Liver (tissue), 9 donors: ENCODE data around the gene SLC12A3. TPM values are rescaled to one million over a fixed set of nuclear protein-coding genes. Genes with fewer than 3 reads are reported as not detected.

Experiments
- DNase-seq: peaks from one replicate; pipeline ENCODE4 v3.0.0-alpha.2; 2017; ENCODE audit warnings: low spot score
- H3K27ac ChIP-seq, 2 donors: one replicate each; pipeline ENCODE4 v1.7.0; 2013; ENCODE audit warnings: inconsistent platforms in 2 of 2, low read length in 2 of 2, control low read depth in 1 of 2, low read depth in 1 of 2, mild to moderate bottlenecking in 1 of 2
- H3K27me3 ChIP-seq, 4 donors: one replicate each; pipeline versions ENCODE4 v1.6.1 to v1.7.0; 2013; ENCODE audit warnings: low read length in 3 of 4, inconsistent platforms in 1 of 4, mild to moderate bottlenecking in 1 of 4, moderate library complexity in 1 of 4; ENCODE audit not compliant: control insufficient read depth in 4 of 4, insufficient read depth in 4 of 4
- H3K36me3 ChIP-seq, 4 donors: one replicate each; pipeline versions ENCODE4 v1.6.1 to v1.7.0; 2013; ENCODE audit warnings: low read length in 3 of 4, mild to moderate bottlenecking in 3 of 4, low read depth in 1 of 4, moderate library complexity in 1 of 4; ENCODE audit not compliant: control insufficient read depth in 4 of 4, insufficient read depth in 3 of 4
- H3K4me1 ChIP-seq, 4 donors: one replicate each; pipeline versions ENCODE4 v1.6.1 to v1.7.0; 2013; ENCODE audit warnings: low read length in 3 of 4, mild to moderate bottlenecking in 3 of 4, moderate library complexity in 1 of 4; ENCODE audit not compliant: control insufficient read depth in 4 of 4, insufficient read depth in 4 of 4
- H3K4me3 ChIP-seq, 3 donors: one replicate each; pipeline versions ENCODE4 v1.6.1 to v1.7.0; 2013; ENCODE audit warnings: low read length in 3 of 3, control low read depth in 1 of 3, low read depth in 1 of 3, mild to moderate bottlenecking in 1 of 3
- H3K9ac ChIP-seq, 2 donors: one replicate each; pipeline ENCODE4 v1.7.0; 2013; ENCODE audit warnings: low read length in 2 of 2, mild to moderate bottlenecking in 2 of 2, moderate library complexity in 2 of 2, control low read depth in 1 of 2, low read depth in 1 of 2
- H3K9me3 ChIP-seq, 4 donors: one replicate each; pipeline versions ENCODE4 v1.6.1 to v1.7.0; 2013; ENCODE audit warnings: low read length in 3 of 4; ENCODE audit not compliant: control insufficient read depth in 4 of 4
- EGR1 ChIP-seq, 2 donors: IDR thresholded peaks; 2 replicates each; pipeline ENCODE4 v1.6.1; 2016 to 2018; ENCODE audit warnings: antibody characterized with exemption in 2 of 2, low read depth in 2 of 2
- FOXA1 ChIP-seq: IDR thresholded peaks from 2 replicates; pipeline ENCODE4 v1.6.1; 2016; ENCODE audit warnings: antibody characterized with exemption
- GABPA ChIP-seq, 2 donors: IDR thresholded peaks in 1 of 2; conservative IDR thresholded peaks in 1 of 2; 2 replicates each; pipeline ENCODE4 v1.6.1; 2016; ENCODE audit warnings: antibody characterized with exemption in 2 of 2, mild to moderate bottlenecking in 1 of 2, moderate library complexity in 1 of 2
- NR2F2 ChIP-seq: IDR thresholded peaks from 2 replicates; pipeline ENCODE4 v1.6.1; 2016; ENCODE audit warnings: antibody characterized with exemption
- RAD21 ChIP-seq, 2 donors: IDR thresholded peaks; 2 replicates each; pipeline ENCODE4 v1.6.1; 2016; ENCODE audit warnings: antibody characterized with exemption in 2 of 2, mild to moderate bottlenecking in 2 of 2
- RXRA ChIP-seq, 2 donors: IDR thresholded peaks; 2 replicates each; pipeline ENCODE4 v1.6.1; 2017 to 2018; ENCODE audit warnings: antibody characterized with exemption in 2 of 2, mild to moderate bottlenecking in 1 of 2
- SP1 ChIP-seq: IDR thresholded peaks from 2 replicates; pipeline ENCODE4 v1.6.1; 2018; ENCODE audit warnings: antibody characterized with exemption, mild to moderate bottlenecking
- TAF1 ChIP-seq: conservative IDR thresholded peaks from 2 replicates; pipeline ENCODE4 v1.6.1; 2016; ENCODE audit warnings: antibody characterized with exemption, mild to moderate bottlenecking
- YY1 ChIP-seq: IDR thresholded peaks from 2 replicates; pipeline ENCODE4 v1.6.1; 2016; ENCODE audit warnings: antibody characterized with exemption, mild to moderate bottlenecking
- WGBS: extraction: QIAGEN DNeasy Blood & Tissue Kit; methylation state at CpG from one replicate; pipeline ENCODE4 v1.1.7; 2013; 5-methylcytosine and 5-hydroxymethylcytosine counted together
- polyA plus RNA-seq, 2 donors: library from polyadenylated mRNA; stranded (reverse) in 1 of 2; unstranded in 1 of 2; fragments of 200-250 nt in 1 of 2; fragments of >200 nt in 1 of 2; fragmentation: Nextera tagmentation in 1 of 2; extraction: Ambion mirVana in 1 of 2; gene quantifications; one replicate each; pipeline versions ENCODE4 v1.2.1 to v1.2.3, GENCODE V29; 2013 to 2015
- total RNA-seq, 2 donors: library from RNA; depleted of rRNA; stranded (reverse); fragments of >200 nt; gene quantifications; one replicate each; pipeline ENCODE4 v1.2.3, GENCODE V29; 2014
- TF ChIP-seq, protein P1 (sequence below): IDR thresholded peaks from 2 replicates; pipeline ENCODE4 v1.6.1; 2016; ENCODE audit warnings: antibody characterized with exemption, mild to moderate bottlenecking
- TF ChIP-seq, protein P2 (sequence below): IDR thresholded peaks from 2 replicates; pipeline ENCODE4 v1.6.1; 2016; ENCODE audit warnings: antibody characterized with exemption
- TF ChIP-seq, protein P3 (sequence below): IDR thresholded peaks from 2 replicates; pipeline ENCODE4 v1.6.1; 2016; ENCODE audit warnings: antibody characterized with exemption
- donor health status: healthy.
- donor health status: healthy.
- donor health status: healthy.
- donor health status: healthy.
- donor health status: healthy.

Gene SLC12A3
- total and polyA plus RNA-seq, 4 donors, result 0.09 TPM; not detected in 3

DNA sequence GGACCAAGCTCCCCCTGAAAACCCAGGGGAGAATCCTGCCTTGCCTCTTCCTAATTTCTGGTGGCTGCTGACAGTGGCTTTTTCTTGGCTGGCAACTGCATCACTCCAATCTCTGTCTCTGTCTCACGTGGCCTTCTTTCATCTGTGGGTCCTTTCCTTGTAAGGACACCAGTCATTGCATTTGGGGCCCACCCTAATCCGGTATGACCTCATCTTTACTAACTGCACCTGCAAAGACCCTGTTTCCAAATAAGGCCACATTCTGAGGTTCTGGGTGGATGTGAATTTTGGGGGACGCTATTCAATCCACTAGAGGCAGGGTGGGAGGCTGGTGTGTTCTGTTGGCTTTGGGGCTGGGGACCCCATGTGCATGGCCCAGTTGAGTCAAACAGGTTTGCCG lies 11.0 kb downstream of the SLC12A3 start:
- TF ChIP-seq RXRA (IDR thresholded peaks at IDR 0.05) (no peak), SP1 (no peak), TAF1 (no peak), GABPA (IDR thresholded peaks at IDR 0.05 in 1 of 2, conservative IDR thresholded peaks at IDR 0.05 in 1 of 2) (no peak), NR2F2 (no peak), EGR1 (IDR thresholded peaks at IDR 0.05; ENCODE audit: low read depth in 2 of 2) (no peak), RAD21 (IDR thresholded peaks at IDR 0.05) (no peak), YY1 (no peak)
- TF ChIP-seq, protein P1, sequence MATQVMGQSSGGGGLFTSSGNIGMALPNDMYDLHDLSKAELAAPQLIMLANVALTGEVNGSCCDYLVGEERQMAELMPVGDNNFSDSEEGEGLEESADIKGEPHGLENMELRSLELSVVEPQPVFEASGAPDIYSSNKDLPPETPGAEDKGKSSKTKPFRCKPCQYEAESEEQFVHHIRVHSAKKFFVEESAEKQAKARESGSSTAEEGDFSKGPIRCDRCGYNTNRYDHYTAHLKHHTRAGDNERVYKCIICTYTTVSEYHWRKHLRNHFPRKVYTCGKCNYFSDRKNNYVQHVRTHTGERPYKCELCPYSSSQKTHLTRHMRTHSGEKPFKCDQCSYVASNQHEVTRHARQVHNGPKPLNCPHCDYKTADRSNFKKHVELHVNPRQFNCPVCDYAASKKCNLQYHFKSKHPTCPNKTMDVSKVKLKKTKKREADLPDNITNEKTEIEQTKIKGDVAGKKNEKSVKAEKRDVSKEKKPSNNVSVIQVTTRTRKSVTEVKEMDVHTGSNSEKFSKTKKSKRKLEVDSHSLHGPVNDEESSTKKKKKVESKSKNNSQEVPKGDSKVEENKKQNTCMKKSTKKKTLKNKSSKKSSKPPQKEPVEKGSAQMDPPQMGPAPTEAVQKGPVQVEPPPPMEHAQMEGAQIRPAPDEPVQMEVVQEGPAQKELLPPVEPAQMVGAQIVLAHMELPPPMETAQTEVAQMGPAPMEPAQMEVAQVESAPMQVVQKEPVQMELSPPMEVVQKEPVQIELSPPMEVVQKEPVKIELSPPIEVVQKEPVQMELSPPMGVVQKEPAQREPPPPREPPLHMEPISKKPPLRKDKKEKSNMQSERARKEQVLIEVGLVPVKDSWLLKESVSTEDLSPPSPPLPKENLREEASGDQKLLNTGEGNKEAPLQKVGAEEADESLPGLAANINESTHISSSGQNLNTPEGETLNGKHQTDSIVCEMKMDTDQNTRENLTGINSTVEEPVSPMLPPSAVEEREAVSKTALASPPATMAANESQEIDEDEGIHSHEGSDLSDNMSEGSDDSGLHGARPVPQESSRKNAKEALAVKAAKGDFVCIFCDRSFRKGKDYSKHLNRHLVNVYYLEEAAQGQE, result no peak
- TF ChIP-seq, protein P2, sequence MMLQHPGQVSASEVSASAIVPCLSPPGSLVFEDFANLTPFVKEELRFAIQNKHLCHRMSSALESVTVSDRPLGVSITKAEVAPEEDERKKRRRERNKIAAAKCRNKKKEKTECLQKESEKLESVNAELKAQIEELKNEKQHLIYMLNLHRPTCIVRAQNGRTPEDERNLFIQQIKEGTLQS, result no peak
- TF ChIP-seq, protein P3, sequence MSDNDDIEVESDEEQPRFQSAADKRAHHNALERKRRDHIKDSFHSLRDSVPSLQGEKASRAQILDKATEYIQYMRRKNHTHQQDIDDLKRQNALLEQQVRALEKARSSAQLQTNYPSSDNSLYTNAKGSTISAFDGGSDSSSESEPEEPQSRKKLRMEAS, result no peak
- H3K27ac ChIP-seq, result no peak overlapping the region
- H3K9me3 ChIP-seq, result no peaks in the 10 kb centered on the region
- WGBS, result 91% methylated on average over 4 of the region's 4 CpGs
- H3K4me3 ChIP-seq, result no peak overlapping the region
- H3K9ac ChIP-seq, result no peak overlapping the region
- no peaks in the 10 kb centered on the region for H3K27me3 ChIP-seq
- H3K36me3 ChIP-seq, result no peaks in the 10 kb centered on the region
- H3K4me1 ChIP-seq, result no peaks in the 10 kb centered on the region
- no peak for DNase-seq

DNA sequence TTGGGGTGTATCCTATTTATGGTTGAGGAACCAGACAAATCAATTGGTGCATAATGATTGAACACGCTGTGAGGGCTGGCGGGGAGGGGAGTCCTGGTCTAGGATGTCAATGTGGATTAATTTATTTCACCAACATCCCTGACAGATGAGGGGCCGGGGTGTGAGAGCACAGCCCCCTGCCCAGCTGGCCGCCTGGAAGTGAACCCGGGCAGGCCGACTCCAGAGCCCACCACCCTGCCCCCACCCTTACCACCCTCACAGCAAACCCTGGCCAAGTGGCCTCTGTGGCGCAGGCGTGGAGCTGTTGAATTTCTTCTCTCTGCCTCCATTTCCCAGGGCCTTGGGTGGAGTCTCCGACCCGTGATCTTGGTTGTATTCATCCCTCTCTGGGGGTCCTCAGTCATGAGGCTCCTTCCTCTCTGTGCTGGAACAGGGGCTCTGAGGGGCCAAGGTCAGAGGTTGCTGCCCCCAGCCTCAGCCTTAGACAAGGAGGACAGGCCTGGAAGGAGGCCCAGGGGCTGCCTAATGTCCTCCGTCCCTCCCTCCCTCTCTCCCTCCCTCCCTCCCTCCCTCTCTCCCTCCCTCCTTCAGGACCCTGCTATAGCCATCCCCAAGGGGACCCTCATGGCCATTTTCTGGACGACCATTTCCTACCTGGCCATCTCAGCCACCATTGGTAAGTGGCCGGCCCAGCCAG lies 12.6 kb downstream of the SLC12A3 start:
- 91% methylated on average over 13 of the region's 13 CpGs for WGBS
- no peak overlapping the region for H3K9ac ChIP-seq
- H3K27me3 ChIP-seq, result no peaks in the 10 kb centered on the region
- DNase-seq, result no peak
- H3K27ac ChIP-seq, result no peak overlapping the region
- no peaks in the 10 kb centered on the region for H3K4me1 ChIP-seq
- H3K36me3 ChIP-seq, result no peaks in the 10 kb centered on the region
- no peak for TF ChIP-seq EGR1 (IDR thresholded peaks at IDR 0.05; ENCODE audit: low read depth in 2 of 2)
- no peak for TF ChIP-seq NR2F2
- TF ChIP-seq FOXA1, result no peak
- no peak for TF ChIP-seq RXRA (IDR thresholded peaks at IDR 0.05)
- TF ChIP-seq, protein P1, result no peak
- no peak for TF ChIP-seq SP1
- TF ChIP-seq, protein P2, result no peak
- TF ChIP-seq, protein P3, result no peak
- no peaks in the 10 kb centered on the region for H3K9me3 ChIP-seq
- H3K4me3 ChIP-seq, result no peak overlapping the region
